ENCODE results near the gene SFXN5. TPM values are rescaled to one million over a fixed set of nuclear protein-coding genes. Genes with fewer than 3 reads are reported as not detected.
A peak's percentile ranks its signal among the peaks of the same experiment; 100 is the strongest.

Gene SFXN5
- polyA plus RNA-seq, 2 of the 4 experiments (the other 2 are of a cell fraction) = 16.7 to 19.6 TPM

GRCh38 chr2:72940361-72940760 is 131.2 kb downstream of the SFXN5 start:
- FAIRE-seq (no peak), DNase-seq (ENCODE audit: low read depth in 1 of 2, low spot score in 1 of 2) (no peak), ATAC-seq (no peak)
- ChIA-PET CTCF (interaction anchor here (1.1 to 3.1 kb wide), 8 partner anchors 10 to 237 kb away, joined by 3 to 15 read pairs (median 4); no protein-coding TSS in a partner anchor), POLR2A (no interaction called here)
- Histone ChIP-seq H3K27ac (no peak overlapping the region), H3K4me1 (no peaks in the 10 kb centered on the region), H3K4me2 (no peak overlapping the region), H3K4me3 (no peak overlapping the region), H3K9me3 (no peaks in the 10 kb centered on the region)
- no peak for TF ChIP-seq RAD21 (conservative IDR thresholded peaks at IDR 0.05 in 1 of 2, IDR thresholded peaks at IDR 0.05 in 1 of 2)
- TF ChIP-seq POLR2AphosphoS2 (conservative IDR thresholded peaks at IDR 0.05; ENCODE audit: low read length) = no peak
- TF ChIP-seq HOXB13 (CRISPR knock-in tag; IDR thresholded peaks at IDR 0.05; ENCODE audit: low read depth) = no peak
- TF ChIP-seq RNF2 (IDR thresholded peaks at IDR 0.05; ENCODE audit: borderline replicate concordance, low read depth) = no peak
- TF ChIP-seq RARB (CRISPR knock-in tag; IDR thresholded peaks at IDR 0.05) = no peak
- no peak for TF ChIP-seq EHMT2 (IDR thresholded peaks at IDR 0.05; ENCODE audit: low read depth)
- no peak for TF ChIP-seq KDM5A (IDR thresholded peaks at IDR 0.05)
- no peak for TF ChIP-seq HMGXB4 (CRISPR knock-in tag; IDR thresholded peaks at IDR 0.05; ENCODE audit: borderline replicate concordance)
- no peak for TF ChIP-seq ATOH8 (CRISPR knock-in tag; IDR thresholded peaks at IDR 0.05; ENCODE audit: low read depth)
- no peak for TF ChIP-seq JUNB (IDR thresholded peaks at IDR 0.05)
- TF ChIP-seq HDAC2 (IDR thresholded peaks at IDR 0.05) = no peak
- no peak for TF ChIP-seq HOXA7 (CRISPR knock-in tag; IDR thresholded peaks at IDR 0.05)
- no peak for TF ChIP-seq CHD2 (IDR thresholded peaks at IDR 0.05; ENCODE audit: low read length, partially characterized antibody)
- 92% methylated on average over 6 of the region's 6 CpGs for WGBS (ENCODE audit: missing lambda C conversion rate)

GRCh38 chr2:72938455-72938854 is 133.1 kb downstream of the SFXN5 start:
- Histone ChIP-seq H3K4me1 (no peaks in the 10 kb centered on the region), H3K27ac (no peak overlapping the region), H3K9me3 (no peaks in the 10 kb centered on the region), H3K4me2 (no peak overlapping the region), H3K4me3 (no peak overlapping the region)
- no peak for ATAC-seq
- DNase-seq (ENCODE audit: low read depth in 1 of 2, low spot score in 1 of 2) = no peak
- 88% methylated on average over 5 of the region's 5 CpGs for WGBS (ENCODE audit: missing lambda C conversion rate)
- no peak for TF ChIP-seq RAD21 (conservative IDR thresholded peaks at IDR 0.05 in 1 of 2, IDR thresholded peaks at IDR 0.05 in 1 of 2)
- TF ChIP-seq PBX3 (IDR thresholded peaks at IDR 0.05) = no peak
- TF ChIP-seq ZFP36 (IDR thresholded peaks at IDR 0.05; ENCODE audit: borderline replicate concordance, partially characterized antibody) = no peak
- TF ChIP-seq SREBF2 (IDR thresholded peaks at IDR 0.05) = no peak
- no peak for TF ChIP-seq MAFK (IDR thresholded peaks at IDR 0.05; ENCODE audit: partially characterized antibody)
- no peak for FAIRE-seq
- ChIA-PET CTCF (interaction anchor here (0.9 to 8.6 kb wide), 9 partner anchors 9 to 239 kb away, joined by 3 to 85 read pairs (median 3); no protein-coding TSS in a partner anchor), POLR2A (no interaction called here)

GRCh38 chr2:72937356-72937669 is 134.2 kb downstream of the SFXN5 start:
- ChIA-PET CTCF (interaction anchor here (1.2 to 8.6 kb wide), 4 partner anchors 16 to 44 kb away, joined by 3 to 85 read pairs (median 4); no protein-coding TSS in a partner anchor), POLR2A (no interaction called here)
- whole genome bisulfite sequencing (ENCODE audit: missing lambda C conversion rate) = 91% methylated on average over 14 of the region's 15 CpGs
- Histone ChIP-seq H3K4me3 (no peak overlapping the region), H3K27ac (no peak overlapping the region), H3K4me1 (no peaks in the 10 kb centered on the region), H3K9me3 (no peaks in the 10 kb centered on the region), H3K4me2 (no peak overlapping the region)
- TF ChIP-seq ESRRA (IDR thresholded peaks at IDR 0.05; ENCODE audit: borderline replicate concordance, low read length) (no peak), HMGXB4 (CRISPR knock-in tag; IDR thresholded peaks at IDR 0.05; ENCODE audit: borderline replicate concordance) (no peak), CBX2 (IDR thresholded peaks at IDR 0.05; ENCODE audit: borderline replicate concordance, low read depth) (no peak), EP300 (IDR thresholded peaks at IDR 0.05) (no peak), ZNF302 (CRISPR knock-in tag; IDR thresholded peaks at IDR 0.05) (no peak), HOXB5 (CRISPR knock-in tag; IDR thresholded peaks at IDR 0.05) (no peak), HES2 (IDR thresholded peaks at IDR 0.05) (no peak), FOSL2 (IDR thresholded peaks at IDR 0.05) (no peak), FOSL2 (CRISPR knock-in tag; IDR thresholded peaks at IDR 0.05) (no peak), MAX (IDR thresholded peaks at IDR 0.05) (no peak), MAZ (IDR thresholded peaks at IDR 0.05; ENCODE audit: borderline replicate concordance, low read depth, low read length) (no peak), HDAC2 (IDR thresholded peaks at IDR 0.05) (no peak), BHLHE40 (IDR thresholded peaks at IDR 0.05; ENCODE audit: low read depth, low read length) (no peak), NR3C1 (IDR thresholded peaks at IDR 0.05) (no peak), NFE2L2 (conservative IDR thresholded peaks at IDR 0.05; ENCODE audit: low read length) (no peak), SMC3 (IDR thresholded peaks at IDR 0.05) (no peak), ZSCAN20 (CRISPR knock-in tag; IDR thresholded peaks at IDR 0.05) (no peak)
- DNase-seq (ENCODE audit: low read depth in 1 of 2, low spot score in 1 of 2) = no peak
- ATAC-seq = peak in 1 of 2 experiments; percentile 16; a peak in 3 of 6 replicates
- no peak for FAIRE-seq
